HepG2 (cell line): Measurements from ENCODE around the gene OR1I1. TPM values are rescaled to one million over a fixed set of nuclear protein-coding genes. Genes with fewer than 3 reads are reported as not detected.

Experiments used
- AHR ChIP-seq: IDR thresholded peaks from 2 replicates; pipeline ENCODE4 v1.6.1; 2018; ENCODE audit warnings: missing genetic modification reagents, missing compliant biosample characterization
- AKAP8 ChIP-seq: sonication (generic); formaldehyde crosslinking; IDR thresholded peaks from 2 replicates; pipeline ENCODE4 v1.5.1; 2020; ENCODE audit warnings: mild to moderate bottlenecking, missing genetic modification reagents
- HOXA5 ChIP-seq: sonication (generic); formaldehyde crosslinking; IDR thresholded peaks from 2 replicates; pipeline ENCODE4 v1.4.0; 2020; ENCODE audit warnings: missing genetic modification reagents
- IKZF4 ChIP-seq: sonication (generic); formaldehyde crosslinking; IDR thresholded peaks from 2 replicates; pipeline ENCODE4 v1.5.1; 2020; ENCODE audit warnings: borderline replicate concordance, mild to moderate bottlenecking, low read depth, missing genetic modification reagents; ENCODE audit errors: not compliant biosample characterization
- MEIS2 ChIP-seq: sonication (generic); formaldehyde crosslinking; IDR thresholded peaks from 2 replicates; pipeline ENCODE4 v1.9.0; 2021; ENCODE audit warnings: mild to moderate bottlenecking, missing genetic modification reagents
- MNT ChIP-seq: fragments of 450-650 bp; IDR thresholded peaks from 2 replicates; pipeline ENCODE4 v1.6.1; 2016
- MXI1 ChIP-seq: IDR thresholded peaks from 3 replicates; pipeline ENCODE4 v1.6.1; 2012; ENCODE audit warnings: low read depth, low read length, inconsistent platforms, borderline replicate concordance
- NKX3-1 ChIP-seq: sonication (generic); formaldehyde crosslinking; IDR thresholded peaks from 2 replicates; pipeline ENCODE4 v1.5.0; 2020; ENCODE audit warnings: missing genetic modification reagents
- RXRA ChIP-seq: sonication (generic); formaldehyde crosslinking; IDR thresholded peaks from 2 replicates; pipeline ENCODE4 v1.5.1; 2020; ENCODE audit warnings: missing genetic modification reagents
- SAP130 ChIP-seq: IDR thresholded peaks from 2 replicates; pipeline ENCODE4 v1.6.1; 2016; ENCODE audit warnings: low read depth
- ZNF318 ChIP-seq: sonication (generic); formaldehyde crosslinking; IDR thresholded peaks from 2 replicates; pipeline ENCODE4 v1.4.0; 2020; ENCODE audit warnings: mild to moderate bottlenecking, missing genetic modification reagents
- ZNF333 ChIP-seq: sonication (generic); formaldehyde crosslinking; IDR thresholded peaks from 2 replicates; pipeline ENCODE4 v1.4.0; 2020; ENCODE audit warnings: mild to moderate bottlenecking, missing genetic modification reagents, borderline replicate concordance
- ZNF468 ChIP-seq: sonication (generic); formaldehyde crosslinking; IDR thresholded peaks from 2 replicates; pipeline ENCODE4 v1.8.0; 2022; ENCODE audit warnings: mild to moderate bottlenecking, moderate library complexity, missing genetic modification reagents
- ZNF503 ChIP-seq: sonication (generic); formaldehyde crosslinking; IDR thresholded peaks from 2 replicates; pipeline ENCODE4 v1.4.0; 2020; ENCODE audit warnings: missing genetic modification reagents
- ZNF839 ChIP-seq: sonication (generic); formaldehyde crosslinking; IDR thresholded peaks from 2 replicates; pipeline ENCODE4 v1.4.0; 2020; ENCODE audit warnings: missing genetic modification reagents, mild to moderate bottlenecking, borderline replicate concordance
- ZSCAN30 ChIP-seq: sonication (generic); formaldehyde crosslinking; IDR thresholded peaks from 2 replicates; pipeline ENCODE4 v1.5.0; 2020; ENCODE audit warnings: mild to moderate bottlenecking, missing genetic modification reagents
- polyA plus RNA-seq, 8 experiments: library from polyadenylated mRNA; depleted of rRNA in 3 of 8; stranded (reverse) in 7 of 8; unstranded in 1 of 8; fragments of >200 nt; fragmentation: Illumina TruSeq in 4 of 8; extraction: Trizol in 4 of 8; gene quantifications; 2 replicates each; pipeline versions ENCODE4 v1.2.1 to v1.2.3, GENCODE V29; 2011 to 2016; ENCODE audit warnings: low read depth in 4 of 8, missing spikeins in 1 of 8, mixed read lengths in 1 of 8; ENCODE audit not compliant: insufficient read depth in 1 of 8
- total RNA-seq, 5 experiments: library from RNA; depleted of rRNA; stranded (reverse); fragments of >200 nt; fragmentation: Illumina TruSeq; extraction: Trizol; gene quantifications; 2 replicates each; pipeline ENCODE4 v1.2.3, GENCODE V29; 2016; ENCODE audit warnings: low read depth in 1 of 5

OR1I1 gene
- total and polyA plus RNA-seq, 2 of the 13 experiments (the other 11 are each of a cell fraction or from before 2014, with no cell fraction given), result not detected

GRCh38 chr19:15125232-15126067, 43.4 kb downstream of the OR1I1 start (continued):
- no peak for TF ChIP-seq IKZF4 (CRISPR knock-in tag)
- TF ChIP-seq SAP130 (CRISPR knock-in tag), result peak; percentile 77
- peak; percentile 30; the same call in 1 of the 2 replicates for TF ChIP-seq ZNF839 (CRISPR knock-in tag)
- peak; percentile 89; the same call in 1 of the 2 replicates for TF ChIP-seq AKAP8 (CRISPR knock-in tag)
- TF ChIP-seq ZNF503 (CRISPR knock-in tag), result peak; percentile 82; the same call in 1 of the 2 replicates
- no peak for TF ChIP-seq ZSCAN30 (CRISPR knock-in tag)
- no peak for TF ChIP-seq AHR (CRISPR knock-in tag)
- TF ChIP-seq ZNF318 (CRISPR knock-in tag), result no peak
- TF ChIP-seq RXRA, result peak; percentile 85
- TF ChIP-seq ZNF468 (CRISPR knock-in tag), result no peak
- TF ChIP-seq ZNF333 (CRISPR knock-in tag), result peak; percentile 84; the same call in 1 of the 2 replicates
- peak; percentile 67; the same call in 2 of the 3 replicates for TF ChIP-seq MXI1
- TF ChIP-seq NKX3-1, result 0 out of 2 replicates have a peak, but pooled peaks have one; percentile 37
- peak; percentile 71 for TF ChIP-seq MNT
- peak; percentile 78; the same call in 1 of the 2 replicates for TF ChIP-seq MEIS2 (CRISPR knock-in tag)
- peak; percentile 68; the same call in 1 of the 2 replicates for TF ChIP-seq HOXA5 (CRISPR knock-in tag)
